MCF 10A (cell line): ENCODE data around the gene PLPPR1. TPM values are rescaled to one million over a fixed set of nuclear protein-coding genes. Genes with fewer than 3 reads are reported as not detected.

Experiments
- BruUV-seq: library from RNA; stranded (reverse); fragments of 400-500 nt; replicated peaks from 2 replicates; lab custom pipeline; 2021; lab: Mats Ljungman, UMichigan
- CTCF ChIA-PET: fragments of 300-600 bp; sonication (Branson Sonifier 250); formaldehyde crosslinking; extraction: SDS; loops from one replicate; lab custom pipeline; 2021; ENCODE audit warnings: antibody characterized with exemption, inconsistent platforms; lab: Yijun Ruan, JAX
- POLR2A ChIA-PET: fragments of 300-600, 350-650 bp; sonication (Branson Sonifier 250); formaldehyde crosslinking; extraction: SDS; loops from one replicate; lab custom pipeline; 2020; ENCODE audit warnings: antibody characterized with exemption, inconsistent platforms; lab: Yijun Ruan, JAX
- DNase-seq: peaks from one replicate; pipeline ENCODE4 v3.0.0-alpha.2; 2018; ENCODE audit not compliant: unreplicated experiment
- H3K27ac Mint-ChIP-seq: one replicate; pipeline ENCODE4 v1.8.0; 2022; ENCODE audit warnings: mild to moderate bottlenecking, low read depth, mixed read lengths; ENCODE audit not compliant: unreplicated experiment
- H3K27me3 Mint-ChIP-seq: one replicate; pipeline ENCODE4 v1.8.0; 2022; ENCODE audit warnings: mixed read lengths; ENCODE audit not compliant: insufficient read depth, unreplicated experiment
- H3K36me3 Mint-ChIP-seq: one replicate; pipeline ENCODE4 v1.8.0; 2022; ENCODE audit warnings: mild to moderate bottlenecking, moderate library complexity, mixed read lengths; ENCODE audit not compliant: insufficient read depth, unreplicated experiment
- H3K4me1 Mint-ChIP-seq: one replicate; pipeline ENCODE4 v1.8.0; 2022; ENCODE audit warnings: mixed read lengths; ENCODE audit not compliant: insufficient read depth, unreplicated experiment
- H3K4me3 Mint-ChIP-seq: one replicate; pipeline ENCODE4 v1.8.0; 2022; ENCODE audit warnings: mild to moderate bottlenecking, moderate library complexity, mixed read lengths; ENCODE audit not compliant: unreplicated experiment
- H3K9me3 Mint-ChIP-seq: one replicate; pipeline ENCODE4 v1.8.0; 2022; ENCODE audit warnings: mixed read lengths; ENCODE audit not compliant: unreplicated experiment
- CTCF ChIP-seq: fragments of 200-600 bp; IDR thresholded peaks from one replicate; pipeline ENCODE4 v1.8.0; 2022; ENCODE audit warnings: antibody characterized with exemption, mild to moderate bottlenecking; ENCODE audit not compliant: unreplicated experiment
- intact Hi-C: fragments of 100-400 bp; cut with micrococcal nuclease; formaldehyde crosslinking; loops from 2 replicates; pipeline ENCODE4 v1.14.1; 2022
- total RNA-seq: library from RNA; stranded (reverse); gene quantifications from 2 replicates; pipeline ENCODE4 v1.2.3, GENCODE V29; 2022

PLPPR1 gene
- total RNA-seq, 1 experiment from 2014 or later: not detected

- intact Hi-C loops: no loop called here
- BruUV-seq: no TSS peak
- ChIA-PET CTCF (no interaction called here), POLR2A (no interaction called here)
- Mint-ChIP-seq H3K4me1 (no peaks in the 10 kb centered on the region), H3K9me3 (no peaks in the 10 kb centered on the region), H3K27me3 (peaks cover 30% of the 10 kb centered on the region), H3K4me3 (no peak overlapping the region), H3K27ac (no peak overlapping the region), H3K36me3 (no peaks in the 10 kb centered on the region)
- no peak for TF ChIP-seq CTCF
- DNase-seq: no peak
Measured at GRCh38 chr9:101018467-101018866, 10.1 kb upstream of the PLPPR1 start.

- intact Hi-C loops: no loop called here
- no peaks in the 10 kb centered on the region for H3K4me1 Mint-ChIP-seq
- ChIA-PET POLR2A (interaction anchor here (0.7 kb wide), 1 partner anchor 606 kb away, joined by 3 read pairs; no protein-coding TSS in a partner anchor), CTCF (no interaction called here)
- H3K4me3 Mint-ChIP-seq: no peak overlapping the region
- BruUV-seq: no TSS peak
- H3K36me3 Mint-ChIP-seq: no peaks in the 10 kb centered on the region
- no peak overlapping the region for H3K27ac Mint-ChIP-seq
- TF ChIP-seq CTCF: no peak
- H3K27me3 Mint-ChIP-seq: peaks cover 56% of the 10 kb centered on the region
- no peak for DNase-seq
- H3K9me3 Mint-ChIP-seq: no peaks in the 10 kb centered on the region
Measured at GRCh38 chr9:101022704-101023103, 5.8 kb upstream of the PLPPR1 start.

GRCh38 chr9:101025940-101026339, 2.6 kb upstream of the PLPPR1 start:
- DNase-seq: no peak
- BruUV-seq: no TSS peak
- no peak overlapping the region for H3K4me3 Mint-ChIP-seq
- H3K9me3 Mint-ChIP-seq: no peaks in the 10 kb centered on the region
- POLR2A ChIA-PET: no interaction called here
- CTCF ChIA-PET: interaction anchor here (1.6 kb wide), 1 partner anchor 424 kb away, joined by 4 read pairs; no protein-coding TSS in a partner anchor
- no peak for TF ChIP-seq CTCF
- H3K27ac Mint-ChIP-seq: no peak overlapping the region
- no peaks in the 10 kb centered on the region for H3K4me1 Mint-ChIP-seq
- no peaks in the 10 kb centered on the region for H3K36me3 Mint-ChIP-seq
- intact Hi-C loops: no loop called here
- H3K27me3 Mint-ChIP-seq: peaks cover 53% of the 10 kb centered on the region

- intact Hi-C loops: no loop called here
- ChIA-PET POLR2A (no interaction called here), CTCF (interaction anchor here (1.6 kb wide), 1 partner anchor 425 kb away, joined by 4 read pairs; no protein-coding TSS in a partner anchor)
- H3K27me3 Mint-ChIP-seq: peaks cover 61% of the 10 kb centered on the region
- H3K36me3 Mint-ChIP-seq: no peaks in the 10 kb centered on the region
- H3K9me3 Mint-ChIP-seq: no peaks in the 10 kb centered on the region
- H3K27ac Mint-ChIP-seq: no peak overlapping the region
- no peaks in the 10 kb centered on the region for H3K4me1 Mint-ChIP-seq
- BruUV-seq: no TSS peak
- no peak for DNase-seq
- no peak for TF ChIP-seq CTCF
- no peak overlapping the region for H3K4me3 Mint-ChIP-seq
Measured at GRCh38 chr9:101026824-101027223, 1.7 kb upstream of the PLPPR1 start.
